Glutamatergic neuron (in vitro differentiated cells): ENCODE data around the gene PPP3R1. TPM values are rescaled to one million over a fixed set of nuclear protein-coding genes. Genes with fewer than 3 reads are reported as not detected.

Experiments used
- DNase-seq: peaks from one replicate; pipeline ENCODE4 v3.0.0; 2022
- H3K27ac Mint-ChIP-seq: one replicate; pipeline ENCODE4 v1.8.0; 2020; ENCODE audit warnings: mild to moderate bottlenecking, mixed read lengths, inconsistent platforms; ENCODE audit not compliant: unreplicated experiment
- H3K27me3 Mint-ChIP-seq: one replicate; pipeline ENCODE4 v1.8.0; 2020; ENCODE audit warnings: mild to moderate bottlenecking, moderate library complexity, mixed read lengths, inconsistent platforms; ENCODE audit not compliant: unreplicated experiment
- H3K36me3 Mint-ChIP-seq: one replicate; pipeline ENCODE4 v1.8.0; 2020; ENCODE audit warnings: mild to moderate bottlenecking, mixed read lengths, inconsistent platforms; ENCODE audit not compliant: unreplicated experiment
- H3K4me1 Mint-ChIP-seq: one replicate; pipeline ENCODE4 v1.8.0; 2020; ENCODE audit warnings: mild to moderate bottlenecking, low read depth, mixed read lengths, inconsistent platforms; ENCODE audit not compliant: unreplicated experiment
- H3K4me3 Mint-ChIP-seq: one replicate; pipeline ENCODE4 v1.8.0; 2020; ENCODE audit warnings: mild to moderate bottlenecking, mixed read lengths, inconsistent platforms; ENCODE audit not compliant: unreplicated experiment
- H3K9me3 Mint-ChIP-seq: one replicate; pipeline ENCODE4 v1.8.0; 2020; ENCODE audit warnings: mild to moderate bottlenecking, moderate library complexity, mixed read lengths, inconsistent platforms; ENCODE audit not compliant: unreplicated experiment
- CTCF ChIP-seq: fragments of 200-600 bp; sonication (generic); IDR thresholded peaks from one replicate; pipeline ENCODE4 v1.5.0; 2021; ENCODE audit not compliant: partially characterized antibody, unreplicated experiment
- long read RNA-seq: library from polyadenylated mRNA; unstranded; transcript quantifications from one replicate; pipeline ENCODE4 v2.0.0, GENCODE V29; 2020; ENCODE audit not compliant: unreplicated experiment
- total RNA-seq: library from RNA; stranded (reverse); fragmentation: NEBNext Ultra II Directional; extraction: Animal tissue kit (Norgen Biotek cat#: 25700); gene quantifications from one replicate; pipeline ENCODE4 v1.2.1, GENCODE V29; 2021; ENCODE audit not compliant: unreplicated experiment

PPP3R1 gene
- 53.4 TPM for total RNA-seq
- long read RNA-seq, result 0 reads

GRCh38 chr2:68252400-68253218 is at the start of gene PPP3R1:
PPP3R1 (minus strand) TSS chr2:68252532; CDS start chr2:68252127, 405 bp downstream.
- peak; percentile 96 for DNase-seq
- H3K9me3 Mint-ChIP-seq, result peaks cover 9% of the 10 kb centered on the region
- peaks cover 9% of the 10 kb centered on the region for H3K4me1 Mint-ChIP-seq
- peak within 1 kb of the TSS; percentile 85 for H3K27ac Mint-ChIP-seq
- TF ChIP-seq CTCF, result no peak
- H3K4me3 Mint-ChIP-seq, result peak within 1 kb of the TSS; percentile 88
- no peaks in the 10 kb centered on the region for H3K36me3 Mint-ChIP-seq
- H3K27me3 Mint-ChIP-seq, result peaks cover 11% of the 10 kb centered on the region

DNA sequence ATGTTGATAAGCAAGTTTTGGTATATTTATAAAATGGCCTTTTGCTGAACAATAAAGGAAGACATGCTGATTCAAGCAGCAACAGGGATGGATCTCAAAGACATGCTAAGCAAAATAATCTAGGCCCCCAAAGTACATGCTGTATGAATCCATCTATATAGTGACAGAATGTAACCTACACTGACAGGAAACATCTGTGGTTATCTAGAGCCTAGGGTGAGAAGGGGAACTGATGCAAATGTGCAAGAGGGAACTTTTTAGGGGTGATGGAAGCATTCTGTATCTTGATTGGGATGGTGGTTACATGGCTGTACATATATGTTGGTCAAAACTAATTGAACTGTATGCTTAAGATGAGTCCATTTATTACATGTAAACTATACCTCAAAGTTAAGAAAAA is 43.2 kb upstream of the PPP3R1 start:
- H3K9me3 Mint-ChIP-seq, result no peaks in the 10 kb centered on the region
- no peaks in the 10 kb centered on the region for H3K27me3 Mint-ChIP-seq
- no peak overlapping the region for H3K27ac Mint-ChIP-seq
- no peaks in the 10 kb centered on the region for H3K36me3 Mint-ChIP-seq
- no peak overlapping the region for H3K4me3 Mint-ChIP-seq
- no peak for DNase-seq
- H3K4me1 Mint-ChIP-seq, result peaks cover 11% of the 10 kb centered on the region
- no peak for TF ChIP-seq CTCF

- DNase-seq, result no peak
- H3K9me3 Mint-ChIP-seq, result no peaks in the 10 kb centered on the region
- H3K4me1 Mint-ChIP-seq, result peaks cover 11% of the 10 kb centered on the region
- no peak overlapping the region for H3K4me3 Mint-ChIP-seq
- no peak overlapping the region for H3K27ac Mint-ChIP-seq
- no peaks in the 10 kb centered on the region for H3K36me3 Mint-ChIP-seq
- TF ChIP-seq CTCF, result no peak
- H3K27me3 Mint-ChIP-seq, result no peaks in the 10 kb centered on the region
These were observed 42.6 kb upstream of the PPP3R1 start for GRCh38 chr2:68294913-68295312.

DNA sequence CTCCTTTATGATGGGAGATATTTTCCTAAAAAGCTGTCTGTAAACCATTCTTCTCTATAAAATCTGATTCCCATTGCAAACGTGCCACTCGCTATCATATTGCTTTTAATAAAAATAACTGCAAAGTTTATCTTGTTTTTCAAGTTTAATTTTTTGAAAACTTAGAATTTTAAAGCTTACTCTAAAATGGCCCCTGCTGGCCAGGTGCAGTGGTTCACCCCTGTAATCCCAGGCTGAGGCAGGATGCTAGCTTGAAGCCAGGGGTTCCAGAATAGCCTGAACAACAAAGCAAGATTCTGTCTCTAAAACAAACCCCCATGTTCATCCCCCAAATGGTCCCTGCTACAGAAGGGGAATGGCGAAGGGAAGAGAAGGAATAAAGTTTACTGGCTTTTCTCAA is 41.9 kb upstream of the PPP3R1 start:
- H3K9me3 Mint-ChIP-seq, result no peaks in the 10 kb centered on the region
- no peaks in the 10 kb centered on the region for H3K36me3 Mint-ChIP-seq
- DNase-seq, result no peak

More for the DNA sequence above, 41.9 kb upstream of the PPP3R1 start:
- peak; percentile 37 for TF ChIP-seq CTCF
- no peak overlapping the region for H3K4me3 Mint-ChIP-seq
- H3K4me1 Mint-ChIP-seq, result peaks cover 11% of the 10 kb centered on the region
- no peak overlapping the region for H3K27ac Mint-ChIP-seq
- no peaks in the 10 kb centered on the region for H3K27me3 Mint-ChIP-seq
